Measurements from ENCODE around the gene FAM193B.

Gene FAM193B

DNA sequence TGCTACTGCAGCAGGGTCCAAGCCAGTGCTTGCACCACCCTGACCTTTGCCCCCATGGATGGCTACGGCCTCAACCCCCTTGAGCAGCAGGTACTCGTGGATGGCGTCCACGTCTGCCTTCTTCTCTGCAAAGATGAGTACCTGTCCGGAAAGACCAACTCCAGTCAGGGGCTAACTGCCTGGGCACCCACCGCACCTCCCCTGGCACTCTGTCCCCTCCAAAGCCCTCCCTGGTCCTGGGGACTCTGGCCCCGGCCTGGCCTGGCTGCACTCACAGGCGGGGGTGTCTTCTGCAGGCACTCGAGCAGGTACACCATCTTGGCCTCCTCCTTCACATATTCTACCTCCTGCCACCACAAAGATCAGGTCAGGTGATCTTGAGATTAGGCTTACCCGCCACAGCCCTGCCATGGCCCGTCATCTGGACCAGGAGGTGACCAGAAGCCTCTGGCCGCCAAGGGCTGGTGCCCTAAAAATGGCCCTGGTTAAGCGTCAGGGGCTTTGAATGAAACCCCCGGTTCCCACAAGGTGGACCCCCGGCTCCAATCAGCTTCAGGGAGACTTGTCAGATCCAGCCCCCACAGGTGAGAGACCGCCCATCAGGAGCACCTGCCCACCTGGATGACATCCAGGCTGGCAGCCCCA, 41.5 kb downstream of the FAM193B start:
- no peak for DNase-seq

GRCh38 chr5:177511796-177512675, 42.3 kb downstream of the FAM193B start:
- DNase-seq: no peak

DNA sequence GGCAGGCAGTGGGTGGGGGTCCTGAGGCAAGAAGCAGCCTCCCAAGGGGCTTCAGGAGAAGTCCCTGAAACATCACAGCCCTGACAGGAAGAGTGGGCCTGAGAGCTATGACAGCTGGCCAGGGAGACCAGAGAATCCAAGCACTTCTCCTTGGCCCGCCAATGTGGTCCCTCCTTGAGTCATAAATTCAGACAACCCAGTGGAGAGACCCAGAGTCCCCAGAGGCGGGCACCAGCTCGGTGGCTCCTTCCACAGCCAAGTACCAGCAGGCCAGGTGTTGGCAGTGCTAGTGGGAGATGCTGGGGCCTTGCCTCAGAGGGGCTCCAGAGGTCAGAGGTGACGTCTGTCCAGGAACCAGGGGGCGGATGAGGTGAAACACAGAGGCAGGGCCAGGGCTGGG, 43.2 kb downstream of the FAM193B start:
- DNase-seq: peak in 1 of 2 donors; percentile 45

DNA sequence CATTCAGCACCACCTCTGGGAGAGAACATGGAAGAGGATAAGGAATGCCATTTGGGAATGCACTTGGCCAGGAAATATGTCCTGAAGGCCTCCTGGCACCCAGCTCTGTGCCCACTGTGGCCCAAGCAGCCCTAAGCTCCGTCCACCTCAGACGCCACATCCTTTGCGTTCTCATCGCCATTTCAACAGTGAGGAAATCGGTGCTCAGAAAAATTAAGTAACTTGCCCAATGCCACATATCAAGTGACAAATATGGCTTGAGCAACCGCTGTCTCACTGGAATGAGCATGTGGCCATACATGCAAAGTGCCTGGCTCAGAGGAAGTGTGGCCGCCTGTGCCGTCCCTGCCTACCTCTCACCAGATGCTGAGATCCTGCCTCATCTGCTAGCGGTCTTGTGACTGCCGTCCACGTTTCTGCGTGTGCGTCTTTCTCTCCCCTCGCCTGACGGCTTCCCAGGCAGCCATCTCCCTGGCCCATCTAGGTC, 43.8 kb downstream of the FAM193B start:
- DNase-seq: peak in 1 of 2 donors; percentile 45

DNA sequence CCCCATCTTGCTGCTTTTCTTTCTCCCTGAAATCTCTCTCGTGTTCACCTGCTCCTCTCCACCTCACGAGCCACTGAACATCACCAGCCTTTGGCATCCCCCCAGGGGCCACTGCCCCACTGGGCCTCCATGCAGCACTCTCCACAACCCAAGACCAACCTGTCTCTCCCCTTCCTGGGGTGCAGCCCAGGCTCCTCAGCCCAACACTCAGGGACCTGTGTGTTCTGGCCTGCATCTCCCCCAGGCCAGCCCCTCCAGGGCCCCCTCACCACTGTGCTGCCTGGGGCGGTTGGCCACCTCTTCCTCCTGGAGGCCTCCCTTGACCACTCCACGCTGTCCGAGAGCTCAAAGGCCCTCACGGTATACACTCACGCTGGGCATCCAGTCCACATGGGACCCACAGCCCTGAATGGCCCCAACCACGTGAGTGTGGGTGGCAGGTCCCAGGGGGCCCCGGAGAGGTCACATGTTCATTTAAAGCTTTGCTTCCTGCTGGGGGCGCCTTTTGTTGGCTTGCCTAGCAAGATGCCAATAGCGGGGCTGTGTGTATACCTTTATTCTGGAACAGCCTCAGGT, 44.3 kb downstream of the FAM193B start:
- DNase-seq: no peak

GRCh38 chr5:177509381-177509951, 44.9 kb downstream of the FAM193B start, which contains the start of gene DOK3:
TSS of gene DOK3 (minus strand) at chr5:177509826. CDS start at chr5:177509540, 286 bp downstream.
- DNase-seq: peak in 1 of 2 donors; percentile 46

DNA sequence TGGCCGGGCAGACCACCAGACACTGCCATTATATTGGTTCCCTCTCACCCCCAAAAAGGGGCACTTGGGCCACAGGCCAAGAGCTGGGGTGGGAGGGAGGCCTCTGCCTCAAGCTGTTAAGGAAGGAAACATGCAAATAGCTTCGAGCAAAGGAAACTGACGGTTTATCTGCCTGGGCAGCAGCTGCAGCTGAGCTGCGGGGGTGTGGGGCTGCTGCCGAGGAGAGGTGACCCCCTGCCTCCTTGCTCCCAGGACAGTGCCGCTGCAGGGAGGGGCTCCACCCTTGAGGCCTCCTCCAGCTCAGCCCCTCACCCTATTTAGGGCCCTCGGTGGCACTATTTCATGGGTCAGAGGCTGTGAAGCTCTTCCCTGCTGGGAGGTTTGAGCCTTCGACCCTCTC, 45.5 kb downstream of the FAM193B start:
- DNase-seq: peak in 1 of 2 donors; percentile 30

DNA sequence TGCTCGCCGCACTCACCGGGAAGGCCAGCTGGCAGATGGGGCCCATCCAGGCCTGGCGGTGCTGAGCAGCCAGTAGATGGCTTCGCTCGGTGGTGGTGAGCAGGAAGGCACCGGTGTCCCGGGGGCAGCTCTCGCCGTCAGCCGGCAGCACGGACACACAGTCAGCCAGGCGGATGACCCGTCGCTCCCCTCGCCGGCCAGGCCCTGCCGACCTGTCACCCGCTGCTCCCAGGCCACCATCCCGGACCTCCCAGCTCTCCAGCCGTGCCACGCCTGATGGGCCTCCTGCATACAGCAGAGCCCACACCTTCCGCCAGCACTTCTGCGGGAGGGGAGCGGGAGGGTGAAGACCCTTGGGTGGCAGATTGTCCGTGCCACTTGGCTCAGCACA, 46.1 kb downstream of the FAM193B start:
- DNase-seq: no peak

DNA sequence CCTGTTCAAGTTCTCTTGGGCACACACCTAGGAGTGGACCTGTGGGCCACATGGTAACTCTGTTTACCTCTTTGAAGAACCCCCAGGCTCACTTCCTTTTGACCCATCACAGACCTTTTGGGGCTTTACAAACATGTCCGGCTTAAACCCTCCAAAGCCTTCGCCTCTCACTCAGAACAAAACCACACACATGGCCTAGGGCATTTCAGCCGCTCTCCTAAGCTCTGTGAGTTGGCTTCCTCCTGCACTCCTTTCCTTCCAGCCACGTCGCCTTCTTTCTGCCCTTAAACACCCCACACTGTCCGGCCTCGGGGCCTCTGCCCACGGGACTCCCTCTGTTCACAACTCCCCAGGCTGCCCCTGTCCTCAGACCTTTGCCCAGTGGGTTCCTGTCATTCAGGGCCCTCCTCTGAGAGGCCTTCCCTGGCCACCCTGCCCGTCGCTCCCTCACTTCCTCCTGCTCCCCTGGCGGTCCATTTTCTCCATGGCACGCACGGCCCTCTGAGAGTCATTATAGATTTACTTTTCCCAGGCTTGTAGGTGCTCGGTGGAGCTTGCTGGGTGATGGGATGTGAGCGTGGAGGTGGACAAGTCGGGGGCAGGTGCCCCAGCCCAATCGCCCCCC, 46.7 kb downstream of the FAM193B start:
- peak; percentile 23 to 37 for DNase-seq

- DNase-seq: no peak
Measured at GRCh38 chr5:177507165-177507564, 47.2 kb downstream of the FAM193B start.

DNA sequence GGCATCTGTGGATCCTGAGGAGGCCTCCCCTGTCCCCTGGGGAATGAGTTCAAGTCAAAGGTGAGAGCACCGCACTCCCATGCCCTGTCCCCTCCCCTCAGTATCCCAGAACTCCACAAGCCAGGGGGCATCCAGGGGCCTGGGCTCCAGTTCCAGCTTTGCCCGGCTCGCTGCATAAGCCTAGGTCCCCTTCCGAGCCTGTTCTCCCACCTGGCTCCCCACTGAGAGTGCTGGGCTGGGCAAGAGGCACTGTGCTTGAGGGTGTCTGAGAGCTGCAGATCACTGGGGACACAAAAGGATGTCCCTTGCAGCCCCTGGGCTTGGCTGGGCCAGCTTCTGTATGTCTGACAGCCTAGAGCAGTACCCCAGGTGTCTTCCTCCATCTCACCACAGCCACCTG, 49.3 kb downstream of the FAM193B start:
- no peak for DNase-seq

DNA sequence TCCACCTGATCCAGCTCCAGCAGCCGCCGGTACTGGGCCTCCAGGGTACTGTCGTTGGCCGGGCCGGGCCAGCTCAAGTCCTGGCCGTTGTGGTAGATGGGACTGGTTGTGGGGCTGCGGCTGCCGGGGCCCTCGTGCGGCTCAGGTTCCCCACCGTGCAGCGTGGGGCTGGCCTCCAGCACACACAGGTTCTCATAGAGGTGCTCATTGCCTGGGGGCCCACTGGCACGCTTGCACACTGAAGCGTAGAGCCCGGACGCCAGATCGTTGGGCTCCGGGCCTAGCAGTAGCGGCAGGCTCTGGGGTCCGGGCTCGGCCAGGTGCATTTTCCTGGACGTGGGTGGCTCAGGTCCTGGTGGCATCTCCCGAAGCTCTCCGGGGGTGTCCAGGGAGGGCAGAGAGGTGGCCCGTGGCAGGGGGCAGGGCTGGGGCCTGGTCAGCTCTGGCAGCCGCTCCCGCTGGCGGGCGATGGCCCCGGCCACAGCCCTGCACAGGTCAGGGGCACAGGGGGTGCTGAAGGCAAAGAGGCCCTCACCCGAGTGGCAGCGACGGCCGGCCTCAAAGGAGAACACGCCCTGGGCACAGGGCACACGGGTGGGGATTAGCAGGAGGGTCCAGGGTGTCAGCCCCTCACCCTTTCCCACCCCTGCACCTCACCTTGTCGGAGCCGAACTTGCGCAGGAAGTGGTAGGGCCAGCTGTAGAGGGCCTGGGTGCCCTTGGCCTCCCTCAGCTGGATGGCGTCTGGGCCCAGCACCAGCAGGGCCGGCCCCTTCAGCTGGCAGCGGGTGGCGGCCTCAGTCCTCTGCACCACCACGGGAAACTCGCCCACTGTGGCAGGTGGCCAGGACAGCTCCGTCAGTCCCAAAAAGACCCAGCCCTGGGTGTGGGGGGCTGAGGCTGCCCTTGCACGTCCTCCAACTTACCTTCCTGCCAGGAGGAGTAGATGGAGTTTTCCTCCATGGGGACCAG, 50.0 kb downstream of the FAM193B start:
- DNase-seq: no peak

DNA sequence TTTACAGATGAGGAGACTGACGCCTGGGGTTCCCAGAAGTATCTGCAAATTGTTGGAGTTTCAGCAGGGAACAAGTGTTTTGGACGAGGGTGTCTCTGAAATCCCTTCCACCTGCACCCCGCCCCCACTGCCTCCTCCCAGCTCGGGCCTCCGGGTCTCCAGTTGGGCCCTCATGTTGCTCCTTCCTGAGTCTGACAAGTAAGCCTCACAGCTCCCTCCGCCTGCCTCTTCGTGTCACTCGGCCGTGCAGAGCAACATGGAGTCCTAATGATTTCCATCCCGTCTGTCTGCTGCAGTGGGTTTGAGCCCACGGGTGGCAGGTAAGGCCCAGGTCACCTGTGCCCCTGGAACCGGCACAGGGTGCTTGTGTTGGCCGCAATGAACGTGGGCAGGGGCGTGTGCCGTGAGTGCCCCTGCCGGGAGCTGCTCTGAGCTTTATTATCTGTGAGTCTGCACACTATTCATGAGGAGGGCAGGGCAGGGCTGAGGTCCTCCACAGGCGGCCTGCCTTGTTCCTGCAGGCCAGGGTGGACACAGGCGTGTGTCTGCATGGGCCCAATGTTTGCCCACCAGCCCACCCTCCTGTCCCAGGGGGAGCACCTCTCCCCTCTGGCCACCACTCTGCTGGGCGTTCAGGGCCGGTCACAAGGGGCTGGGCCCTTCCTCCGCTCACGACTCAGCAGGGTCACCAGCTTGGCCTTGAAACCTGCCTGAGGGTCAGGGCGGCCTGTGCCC, 50.8 kb downstream of the FAM193B start:
- no peak for DNase-seq

DNA sequence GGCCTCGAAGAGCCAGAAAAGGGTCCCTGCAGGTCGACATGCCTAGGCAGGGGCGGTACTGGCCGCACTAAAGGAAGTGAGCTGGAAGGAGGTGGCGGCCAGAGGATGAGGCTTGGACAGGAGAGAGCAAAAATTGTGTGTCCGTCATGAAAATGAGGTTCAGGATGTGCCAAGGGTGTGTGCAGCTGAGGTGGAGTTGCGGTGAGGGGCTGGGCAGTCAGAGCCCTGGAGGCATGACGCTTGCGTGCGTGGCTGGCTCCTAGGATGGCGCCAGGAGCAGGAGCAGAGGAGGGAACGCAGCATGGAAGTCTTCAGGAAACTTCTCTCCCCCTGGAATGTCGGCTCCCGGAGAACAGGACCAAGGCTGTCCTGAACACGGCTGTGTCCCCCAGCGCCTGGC, 51.5 kb downstream of the FAM193B start:
- DNase-seq: no peak

DNA sequence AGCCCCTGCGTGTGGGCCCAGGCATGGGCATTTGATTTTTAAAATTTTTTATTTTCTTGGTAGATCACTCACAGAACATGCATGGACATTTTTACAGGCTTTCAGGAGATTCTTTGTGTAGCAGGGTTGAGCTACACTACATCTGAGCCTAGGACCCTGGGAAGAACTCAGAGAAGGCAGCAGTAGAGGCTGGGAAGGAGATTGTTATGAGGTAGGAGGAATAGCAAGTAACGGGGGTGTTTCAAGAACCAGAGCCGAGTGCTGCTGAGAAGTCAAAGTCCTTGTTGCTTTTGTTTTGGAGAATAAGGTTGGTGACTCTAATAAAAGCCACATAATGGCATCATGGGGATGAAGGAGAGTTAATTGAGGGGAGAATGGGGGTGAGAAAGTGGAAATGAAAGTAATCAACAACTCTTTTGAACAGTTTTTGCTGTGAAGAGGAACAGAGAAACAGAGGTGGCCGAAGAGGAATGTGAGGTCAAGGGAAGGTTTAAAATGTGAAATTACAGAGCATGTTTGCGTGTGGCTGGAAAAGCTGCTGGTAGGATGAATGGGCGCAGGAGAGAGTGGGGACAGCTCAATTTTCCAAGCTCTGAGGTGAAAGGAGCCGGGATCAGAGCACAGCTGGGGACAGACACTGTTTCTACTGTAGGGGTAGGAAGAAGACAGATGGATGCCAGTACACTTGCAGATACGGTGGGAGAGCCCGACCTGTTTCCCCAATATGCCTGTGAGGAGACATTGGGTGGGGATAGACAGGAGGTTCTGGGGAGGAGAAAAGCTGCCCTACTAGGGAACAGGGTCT, 52.3 kb downstream of the FAM193B start:
- no peak for DNase-seq

DNA sequence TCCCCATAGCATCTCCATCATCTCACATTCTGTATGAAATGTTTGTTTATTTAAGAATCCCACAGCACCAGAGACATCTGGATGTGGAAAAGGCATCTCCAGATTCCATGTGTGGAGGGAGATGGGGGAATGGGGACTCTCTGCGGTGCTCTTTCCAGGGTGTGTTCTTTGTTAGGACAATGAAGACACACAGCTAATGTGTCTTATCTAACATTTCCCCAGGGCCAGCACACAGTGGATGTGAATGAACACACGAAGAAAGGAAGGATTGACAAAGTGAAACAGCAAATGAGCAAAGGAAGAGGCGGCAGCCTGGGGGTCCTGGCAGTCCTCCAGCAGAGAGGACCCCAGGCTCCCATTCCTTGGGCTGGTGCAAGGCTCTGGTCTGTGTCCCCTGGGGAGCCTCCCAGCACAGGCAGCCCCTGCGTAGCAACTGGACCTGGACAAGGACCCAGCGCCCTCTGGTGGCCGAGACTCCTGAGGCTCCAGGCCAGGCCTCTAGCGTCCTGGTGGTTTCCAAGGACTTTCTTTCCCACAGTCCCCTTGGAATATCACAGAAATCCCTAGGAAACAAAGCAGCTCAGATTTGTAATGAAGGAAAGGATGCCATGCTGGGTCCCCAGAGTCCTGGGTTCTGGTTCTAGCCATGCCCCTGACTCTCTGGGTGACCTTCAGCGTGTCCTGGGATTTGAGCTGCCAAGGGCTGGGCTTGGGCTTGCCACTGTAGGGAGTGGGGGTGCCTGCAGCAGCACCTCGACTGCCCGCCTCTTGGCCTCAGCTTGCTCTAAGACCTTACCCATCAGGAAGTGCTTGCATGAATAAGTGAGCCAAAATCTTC, 53.5 kb downstream of the FAM193B start:
- peak; percentile 42 to 68 for DNase-seq

GRCh38 chr5:177499842-177500241, 54.5 kb downstream of the FAM193B start:
- DNase-seq: no peak

- no peak for DNase-seq
Measured at GRCh38 chr5:177498013-177498787, 56.2 kb downstream of the FAM193B start.

Data from bone marrow (tissue), 2 donors.